CD4-positive, alpha-beta T cell treated with Interleukin-17A for 1 hour (primary cell): ENCODE measurements around the gene BICRA.

Source experiments
- DNase-seq: peaks from one replicate; pipeline ENCODE4 v3.0.0-alpha.2; 2020

The BICRA gene

GRCh38 chr19:47601180-47601904 is 7.6 kb upstream of the BICRA start:
- DNase-seq: no peak

GRCh38 chr19:47603706-47604565 is 5.0 kb upstream of the BICRA start:
- DNase-seq: no peak

GRCh38 chr19:47607564-47608073 is 1.3 kb upstream of the BICRA start:
- no peak for DNase-seq

- DNase-seq: peak; percentile 96
Measured at GRCh38 chr19:47608074-47608918, 638 bp upstream of the BICRA start.

- peak; percentile 62 for DNase-seq
Measured at GRCh38 chr19:47609906-47610894, 1.3 kb downstream of the BICRA start.

- no peak for DNase-seq
Measured at GRCh38 chr19:47610902-47611301, 2.0 kb downstream of the BICRA start.

- DNase-seq: no peak
Measured at GRCh38 chr19:47613165-47614020, 4.5 kb downstream of the BICRA start.

- no peak for DNase-seq
Measured at GRCh38 chr19:47614021-47614295, 5.0 kb downstream of the BICRA start.

GRCh38 chr19:47614559-47614958 is 5.6 kb downstream of the BICRA start:
- DNase-seq: no peak

GRCh38 chr19:47615230-47615629 is 6.3 kb downstream of the BICRA start:
- DNase-seq: no peak

- no peak for DNase-seq
Measured at GRCh38 chr19:47615714-47616113, 6.8 kb downstream of the BICRA start.

GRCh38 chr19:47618771-47619170 is 9.8 kb downstream of the BICRA start:
- DNase-seq: no peak

- no peak for DNase-seq
Measured at GRCh38 chr19:47619763-47620162, 10.8 kb downstream of the BICRA start.

GRCh38 chr19:47623151-47623920 is 14.4 kb downstream of the BICRA start:
- DNase-seq: no peak

- DNase-seq: no peak
Measured at GRCh38 chr19:47623921-47624391, 15.0 kb downstream of the BICRA start.

- no peak for DNase-seq
Measured at GRCh38 chr19:47625650-47626049, 16.7 kb downstream of the BICRA start.

GRCh38 chr19:47626238-47626637 is 17.3 kb downstream of the BICRA start:
- DNase-seq: no peak

GRCh38 chr19:47628078-47628771 is 19.3 kb downstream of the BICRA start:
- no peak for DNase-seq

- no peak for DNase-seq
Measured at GRCh38 chr19:47630594-47630993, 21.7 kb downstream of the BICRA start.
